ENCODE data around the gene OSTM1. TPM values are rescaled to one million over a fixed set of nuclear protein-coding genes. Genes with fewer than 3 reads are reported as not detected.

The OSTM1 gene
- total and polyA plus RNA-seq, 2 of the 13 experiments (the other 11 are each of a cell fraction or from before 2014, with no cell fraction given) = 8.7 to 20.5 TPM

DNA sequence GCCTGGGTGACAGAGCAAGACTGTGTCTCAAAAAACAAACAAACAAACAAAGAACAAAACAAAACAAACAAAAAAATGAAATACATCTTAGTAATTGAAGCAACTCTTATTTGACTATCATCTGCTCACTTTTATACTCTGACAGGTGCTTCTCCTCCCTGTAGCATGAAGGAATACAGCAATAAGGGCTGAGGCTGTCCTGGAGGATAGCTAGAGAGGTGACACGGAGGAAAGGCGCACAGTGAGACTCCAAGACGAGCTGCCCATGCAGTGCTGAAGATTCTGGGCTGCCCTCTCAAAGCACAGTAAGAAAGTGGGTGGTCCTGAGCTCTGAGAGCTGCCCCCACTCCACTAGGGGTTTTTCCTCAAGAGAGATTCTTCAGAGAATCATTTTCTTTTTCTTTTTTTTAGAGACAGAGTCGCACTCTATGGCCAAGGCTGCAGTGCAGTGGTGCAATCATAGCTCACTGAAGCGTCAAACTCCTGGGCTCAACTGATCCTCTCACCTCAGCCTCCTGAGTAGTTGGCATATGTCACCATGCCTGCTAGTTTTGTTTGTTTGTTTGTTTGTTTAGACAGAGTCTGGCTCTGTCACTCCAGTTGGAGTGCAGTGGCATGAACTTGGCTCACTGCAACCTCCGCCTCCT is 50.0 kb downstream of the OSTM1 start (continued):
- no peak for TF ChIP-seq PRDM15 (CRISPR knock-in tag; IDR thresholded peaks at IDR 0.05)

- no peak for ATAC-seq
- peaks cover 12% of the 10 kb centered on the region for H3K4me1 ChIP-seq (ENCODE audit: insufficient read depth, low read length)
- in situ Hi-C loops (cut with HindIII; ENCODE audit: extremely low pct_ligation_motif_present, low pct_unique_long_range_greater_than_20kb) = no loop called here
- TF ChIP-seq, protein P1, sequence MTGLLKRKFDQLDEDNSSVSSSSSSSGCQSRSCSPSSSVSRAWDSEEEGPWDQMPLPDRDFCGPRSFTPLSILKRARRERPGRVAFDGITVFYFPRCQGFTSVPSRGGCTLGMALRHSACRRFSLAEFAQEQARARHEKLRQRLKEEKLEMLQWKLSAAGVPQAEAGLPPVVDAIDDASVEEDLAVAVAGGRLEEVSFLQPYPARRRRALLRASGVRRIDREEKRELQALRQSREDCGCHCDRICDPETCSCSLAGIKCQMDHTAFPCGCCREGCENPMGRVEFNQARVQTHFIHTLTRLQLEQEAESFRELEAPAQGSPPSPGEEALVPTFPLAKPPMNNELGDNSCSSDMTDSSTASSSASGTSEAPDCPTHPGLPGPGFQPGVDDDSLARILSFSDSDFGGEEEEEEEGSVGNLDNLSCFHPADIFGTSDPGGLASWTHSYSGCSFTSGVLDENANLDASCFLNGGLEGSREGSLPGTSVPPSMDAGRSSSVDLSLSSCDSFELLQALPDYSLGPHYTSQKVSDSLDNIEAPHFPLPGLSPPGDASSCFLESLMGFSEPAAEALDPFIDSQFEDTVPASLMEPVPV (CRISPR knock-in tag; IDR thresholded peaks at IDR 0.05) = no peak
- TF ChIP-seq MEIS1 (CRISPR knock-in tag; IDR thresholded peaks at IDR 0.05; ENCODE audit: borderline replicate concordance) (no peak), IRF2 (CRISPR knock-in tag; IDR thresholded peaks at IDR 0.05) (no peak), TBX2 (CRISPR knock-in tag; IDR thresholded peaks at IDR 0.05; ENCODE audit: borderline replicate concordance) (no peak), MLXIP (CRISPR knock-in tag; IDR thresholded peaks at IDR 0.05; ENCODE audit: borderline replicate concordance) (no peak), BHLHE40 (IDR thresholded peaks at IDR 0.05; ENCODE audit: low read length) (no peak)
- TF ChIP-seq, protein P2, sequence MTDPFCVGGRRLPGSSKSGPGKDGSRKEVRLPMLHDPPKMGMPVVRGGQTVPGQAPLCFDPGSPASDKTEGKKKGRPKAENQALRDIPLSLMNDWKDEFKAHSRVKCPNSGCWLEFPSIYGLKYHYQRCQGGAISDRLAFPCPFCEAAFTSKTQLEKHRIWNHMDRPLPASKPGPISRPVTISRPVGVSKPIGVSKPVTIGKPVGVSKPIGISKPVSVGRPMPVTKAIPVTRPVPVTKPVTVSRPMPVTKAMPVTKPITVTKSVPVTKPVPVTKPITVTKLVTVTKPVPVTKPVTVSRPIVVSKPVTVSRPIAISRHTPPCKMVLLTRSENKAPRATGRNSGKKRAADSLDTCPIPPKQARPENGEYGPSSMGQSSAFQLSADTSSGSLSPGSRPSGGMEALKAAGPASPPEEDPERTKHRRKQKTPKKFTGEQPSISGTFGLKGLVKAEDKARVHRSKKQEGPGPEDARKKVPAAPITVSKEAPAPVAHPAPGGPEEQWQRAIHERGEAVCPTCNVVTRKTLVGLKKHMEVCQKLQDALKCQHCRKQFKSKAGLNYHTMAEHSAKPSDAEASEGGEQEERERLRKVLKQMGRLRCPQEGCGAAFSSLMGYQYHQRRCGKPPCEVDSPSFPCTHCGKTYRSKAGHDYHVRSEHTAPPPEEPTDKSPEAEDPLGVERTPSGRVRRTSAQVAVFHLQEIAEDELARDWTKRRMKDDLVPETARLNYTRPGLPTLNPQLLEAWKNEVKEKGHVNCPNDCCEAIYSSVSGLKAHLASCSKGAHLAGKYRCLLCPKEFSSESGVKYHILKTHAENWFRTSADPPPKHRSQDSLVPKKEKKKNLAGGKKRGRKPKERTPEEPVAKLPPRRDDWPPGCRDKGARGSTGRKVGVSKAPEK (CRISPR knock-in tag; IDR thresholded peaks at IDR 0.05; ENCODE audit: borderline replicate concordance) = no peak
These were observed 53.9 kb downstream of the OSTM1 start for GRCh38 chr6:108020472-108021116.

More at GRCh38 chr6:108020472-108021116, 53.9 kb downstream of the OSTM1 start:
- H4K20me1 ChIP-seq (ENCODE audit: insufficient read depth, low read length) = no peaks in the 10 kb centered on the region
- no peaks in the 10 kb centered on the region for H3K79me2 ChIP-seq (ENCODE audit: insufficient read depth, low read length)
- H2AFZ ChIP-seq (ENCODE audit: low read length) = no peak overlapping the region
- FAIRE-seq (no peak), DNase-seq (ENCODE audit: low spot score) (no peak)
- no peak overlapping the region for H3K27ac ChIP-seq (ENCODE audit: extremely low read length, insufficient read depth, low read length)
- WGBS (ENCODE audit: low lambda C conversion rate) = 80% methylated on average over 6 of the region's 6 CpGs
- peaks cover 5% of the 10 kb centered on the region; the same call in 1 of the 2 replicates for H3K9me3 ChIP-seq (ENCODE audit: low read length)
- CTCF ChIA-PET (ENCODE audit: low intra/inter-chr PET ratio, low total read pairs) = no interaction called here
- no peaks in the 10 kb centered on the region for H3K36me3 ChIP-seq (replicated peaks in 1 of 2; ENCODE audit: control insufficient read depth in 1 of 2, insufficient read depth in 2 of 2, low read length in 2 of 2)
- BruUV-seq (replicated peaks) = no TSS peak
- H3K27me3 ChIP-seq (ENCODE audit: control insufficient read depth in 1 of 2, insufficient read depth in 2 of 2, low read length in 2 of 2) = no peaks in the 10 kb centered on the region
- H3K4me2 ChIP-seq (ENCODE audit: low read depth, low read length) = no peak overlapping the region
- no peak overlapping the region for H3K9ac ChIP-seq (ENCODE audit: insufficient read depth, low read depth, low read length)
- POLR2A ChIA-PET = no interaction called here
- no peak overlapping the region for H3K4me3 ChIP-seq (replicated peaks in 1 of 3; ENCODE audit: insufficient read depth in 1 of 3, low read depth in 2 of 3, low read length in 3 of 3)
- intact Hi-C loops (cut with micrococcal nuclease; ENCODE audit: unreplicated experiment) = no loop called here
